OCI-LY7 (cell line): ENCODE measurements around the gene FAAP100. TPM values are rescaled to one million over a fixed set of nuclear protein-coding genes. Genes with fewer than 3 reads are reported as not detected.

ENCODE experiments used
- BruUV-seq: library from RNA; stranded (reverse); fragments of 400-500 nt; replicated peaks from 2 replicates; lab custom pipeline; 2021; lab: Mats Ljungman, UMichigan
- CTCF ChIA-PET: fragments of 300-600 bp; sonication (Branson Sonifier 250); formaldehyde crosslinking; loops from one replicate; lab custom pipeline; 2022; ENCODE audit warnings: antibody characterized with exemption; ENCODE audit not compliant: unreplicated experiment; lab: Charles Lee
- POLR2A ChIA-PET: fragments of 300-600 bp; sonication (Branson Sonifier 250); formaldehyde crosslinking; loops from one replicate; lab custom pipeline; 2022; ENCODE audit warnings: antibody characterized with exemption; lab: Charles Lee
- DNase-seq: peaks from one replicate; pipeline ENCODE4 v3.0.0-alpha.2; 2015; ENCODE audit warnings: low spot score
- H2AFZ ChIP-seq: fragments of 200-600 bp; sonication (generic), shearing (Covaris generic); 2 replicates; pipeline ENCODE4 v1.6.1; 2014; ENCODE audit warnings: mild to moderate bottlenecking, antibody characterized with exemption, low read length, moderate library complexity
- H3K27ac ChIP-seq: fragments of 200-600 bp; sonication (generic); 2 replicates; pipeline ENCODE4 v1.5.1; 2014; ENCODE audit warnings: mixed run types, low read depth, mild to moderate bottlenecking, moderate library complexity, low read length, inconsistent platforms; ENCODE audit not compliant: poor library complexity, severe bottlenecking
- H3K36me3 ChIP-seq: fragments of 200-600 bp; sonication (generic); 2 replicates; pipeline ENCODE4 v1.6.1; 2014; ENCODE audit warnings: mild to moderate bottlenecking, antibody characterized with exemption, low read length, moderate library complexity, mixed read lengths; ENCODE audit not compliant: insufficient read depth
- H3K4me1 ChIP-seq: fragments of 200-600 bp; sonication (generic); 2 replicates; pipeline ENCODE4 v1.5.1; 2014; ENCODE audit warnings: mild to moderate bottlenecking, low read length; ENCODE audit not compliant: insufficient read depth, poor library complexity, severe bottlenecking
- H3K4me2 ChIP-seq: fragments of 200-600 bp; sonication (generic); 2 replicates; pipeline ENCODE4 v1.6.1; 2014; ENCODE audit warnings: mild to moderate bottlenecking, low read length
- H3K4me3 ChIP-seq: fragments of 200-600 bp; sonication (generic); 2 replicates; pipeline ENCODE4 v1.5.1; 2014; ENCODE audit warnings: mild to moderate bottlenecking, low read depth, low read length; ENCODE audit not compliant: poor library complexity, severe bottlenecking
- H3K79me2 ChIP-seq: fragments of 200-600 bp; sonication (generic); 2 replicates; pipeline ENCODE4 v1.6.1; 2016; ENCODE audit warnings: low read depth, mild to moderate bottlenecking, low read length, moderate library complexity, mixed read lengths; ENCODE audit not compliant: insufficient read depth
- H3K9me2 ChIP-seq: fragments of 200-600 bp; sonication (generic); 2 replicates; pipeline ENCODE4 v1.6.1; 2016; ENCODE audit warnings: mild to moderate bottlenecking, low read length, mixed read lengths; ENCODE audit not compliant: insufficient read depth
- H3K9me3 ChIP-seq: fragments of 200-600 bp; sonication (generic); 2 replicates; pipeline ENCODE4 v1.6.1; 2014; ENCODE audit warnings: mild to moderate bottlenecking, mixed run types, low read length, mixed read lengths
- H4K20me1 ChIP-seq: fragments of 200-600 bp; sonication (generic); 2 replicates; pipeline ENCODE4 v1.6.1; 2014; ENCODE audit warnings: mild to moderate bottlenecking, antibody characterized with exemption, low read length, moderate library complexity, mixed read lengths; ENCODE audit not compliant: insufficient read depth
- CTCF ChIP-seq: fragments of 200-600 bp; sonication (generic); conservative IDR thresholded peaks from 2 replicates; pipeline ENCODE4 v1.5.1; 2014; ENCODE audit warnings: mild to moderate bottlenecking, antibody characterized with exemption, low read length, moderate library complexity, mixed read lengths
- EZH2phosphoT487 ChIP-seq: fragments of 200-600 bp; sonication (generic); IDR thresholded peaks from 2 replicates; pipeline ENCODE4 v1.6.1; 2018; ENCODE audit warnings: low read depth, borderline replicate concordance, mild to moderate bottlenecking, mixed run types, antibody characterized with exemption, low read length, moderate library complexity, mixed read lengths
- intact Hi-C: fragments of 100-400 bp; cut with micrococcal nuclease; formaldehyde crosslinking; loops from one replicate; pipeline ENCODE4 v1.10.0; 2022; ENCODE audit not compliant: unreplicated experiment
- total RNA-seq, 2 experiments: library from RNA; depleted of rRNA in 1 of 2; stranded (reverse); fragments of >200 nt in 1 of 2; shearing (Covaris generic) in 1 of 2; gene quantifications; 2 replicates each; pipeline ENCODE4 v1.2.3, GENCODE V29; 2014 to 2022

The FAAP100 gene
- total RNA-seq, 2 experiments from 2014 or later: 65.2 to 74.2 TPM

- H3K36me3 ChIP-seq: peaks cover 91% of the 10 kb centered on the region
- CTCF ChIA-PET: no interaction called here
These were observed 39.8 kb upstream of the FAAP100 start for GRCh38 chr17:81591971-81592370.

GRCh38 chr17:81590121-81590520, 38.0 kb upstream of the FAAP100 start:
- BruUV-seq: no TSS peak
- no peak overlapping the region for H3K4me2 ChIP-seq
- no peak for DNase-seq
- H3K4me1 ChIP-seq: no peaks in the 10 kb centered on the region
- no peaks in the 10 kb centered on the region for H3K79me2 ChIP-seq
- POLR2A ChIA-PET: no interaction called here
- H4K20me1 ChIP-seq: no peaks in the 10 kb centered on the region
- no peaks in the 10 kb centered on the region for H3K9me2 ChIP-seq
- H2AFZ ChIP-seq: no peak overlapping the region
- no peak overlapping the region for H3K27ac ChIP-seq
- H3K36me3 ChIP-seq: peaks cover 93% of the 10 kb centered on the region
- no peak overlapping the region for H3K4me3 ChIP-seq
- H3K9me3 ChIP-seq: no peaks in the 10 kb centered on the region
- intact Hi-C loops: loop anchor here (10.0 kb wide), 1 partner anchor 195 kb away; the partner anchor contains the start of gene BAHCC1
- CTCF ChIA-PET: no interaction called here
- TF ChIP-seq CTCF: no peak
- no peak for TF ChIP-seq EZH2phosphoT487

More at GRCh38 chr17:81591971-81592370, 39.8 kb upstream of the FAAP100 start:
- Histone ChIP-seq H3K4me3 (no peak overlapping the region), H3K9me2 (no peaks in the 10 kb centered on the region), H2AFZ (no peak overlapping the region), H3K79me2 (no peaks in the 10 kb centered on the region), H4K20me1 (no peaks in the 10 kb centered on the region), H3K27ac (no peak overlapping the region), H3K9me3 (no peaks in the 10 kb centered on the region), H3K4me2 (no peak overlapping the region), H3K4me1 (no peaks in the 10 kb centered on the region)
- TF ChIP-seq CTCF (no peak), EZH2phosphoT487 (no peak)
- BruUV-seq: no TSS peak
- intact Hi-C loops: loop anchor here (10.0 kb wide), 1 partner anchor 197 kb away; the partner anchor contains the start of gene BAHCC1
- POLR2A ChIA-PET: no interaction called here
- DNase-seq: no peak

GRCh38 chr17:81589612-81590011, 37.5 kb upstream of the FAAP100 start:
- Histone ChIP-seq H3K9me2 (no peaks in the 10 kb centered on the region), H3K4me1 (no peaks in the 10 kb centered on the region), H3K9me3 (no peaks in the 10 kb centered on the region), H3K27ac (no peak overlapping the region), H3K36me3 (peaks cover 92% of the 10 kb centered on the region), H3K4me3 (no peak overlapping the region), H4K20me1 (no peaks in the 10 kb centered on the region), H2AFZ (no peak overlapping the region), H3K4me2 (no peak overlapping the region), H3K79me2 (no peaks in the 10 kb centered on the region)
- TF ChIP-seq EZH2phosphoT487 (no peak), CTCF (no peak)
- POLR2A ChIA-PET: no interaction called here
- DNase-seq: no peak
- CTCF ChIA-PET: interaction anchor here (0.5 kb wide), 1 partner anchor 11 kb away, joined by 3 read pairs; no protein-coding TSS in a partner anchor
- BruUV-seq: no TSS peak
- intact Hi-C loops: loop anchor here (10.0 kb wide), 1 partner anchor 195 kb away; the partner anchor contains the start of gene BAHCC1
